Activated CD8-positive, alpha-beta memory T cell treated with anti-CD3 and anti-CD28 coated beads, Interleukin-2, amount 50 U/mL, for 24 hours (primary cell): ENCODE data around the gene SIK2.
"Not testable (repeated sequence)": the region's sequence is repeated elsewhere in the genome, so short reads cannot be mapped to it uniquely, and the experiment has no call there.

Source experiments
- DNase-seq: peaks from one replicate; pipeline ENCODE4 v3.0.0-alpha.2; 2020; ENCODE audit errors: extremely low read depth

Gene SIK2

GRCh38 chr11:111624608-111625007 lies 22.4 kb downstream of the SIK2 start:
- DNase-seq: no peak

GRCh38 chr11:111627591-111627990 lies 25.3 kb downstream of the SIK2 start:
- DNase-seq: no peak

- DNase-seq: no peak
Measured at GRCh38 chr11:111629499-111629898, 27.2 kb downstream of the SIK2 start.

- no peak for DNase-seq
Measured at GRCh38 chr11:111631024-111631665, 28.9 kb downstream of the SIK2 start.

- DNase-seq: no peak
Measured at GRCh38 chr11:111631666-111632039, 29.4 kb downstream of the SIK2 start.

- no peak for DNase-seq
Measured at GRCh38 chr11:111632516-111633220, 30.4 kb downstream of the SIK2 start.

GRCh38 chr11:111633248-111633647 lies 31.0 kb downstream of the SIK2 start:
- DNase-seq: no peak

DNA sequence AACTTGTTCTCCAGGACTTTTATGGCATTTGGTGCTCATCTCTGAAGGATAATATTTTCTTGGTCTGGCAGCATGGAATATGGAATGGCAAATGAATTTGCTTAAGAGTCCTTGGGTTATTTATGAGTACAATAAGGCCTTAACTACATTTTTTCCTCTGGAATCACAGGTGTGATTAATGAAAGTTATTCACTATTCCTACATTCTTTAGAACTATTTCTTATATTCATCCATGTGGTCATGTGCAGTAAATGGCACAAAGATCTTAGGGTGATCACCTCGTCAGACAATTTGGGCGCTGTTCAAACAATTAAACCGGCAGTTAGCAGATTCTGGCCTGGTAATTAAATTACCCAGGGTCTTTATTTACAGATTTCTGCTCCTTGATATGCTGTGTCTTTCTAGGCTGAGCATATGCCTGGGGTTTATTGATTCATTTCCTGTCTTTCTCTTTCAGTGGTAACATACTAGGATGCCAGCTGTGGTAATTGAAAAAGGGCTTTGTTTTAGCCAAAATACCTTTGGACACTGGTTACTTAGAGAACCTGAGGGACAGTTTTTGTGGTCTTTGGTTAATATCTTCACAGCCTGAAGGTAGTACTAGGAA lies 31.6 kb downstream of the SIK2 start:
- no peak for DNase-seq

GRCh38 chr11:111634981-111635705 lies 32.9 kb downstream of the SIK2 start:
- no peak for DNase-seq

- no peak for DNase-seq
Measured at GRCh38 chr11:111635706-111636045, 33.4 kb downstream of the SIK2 start.

DNA sequence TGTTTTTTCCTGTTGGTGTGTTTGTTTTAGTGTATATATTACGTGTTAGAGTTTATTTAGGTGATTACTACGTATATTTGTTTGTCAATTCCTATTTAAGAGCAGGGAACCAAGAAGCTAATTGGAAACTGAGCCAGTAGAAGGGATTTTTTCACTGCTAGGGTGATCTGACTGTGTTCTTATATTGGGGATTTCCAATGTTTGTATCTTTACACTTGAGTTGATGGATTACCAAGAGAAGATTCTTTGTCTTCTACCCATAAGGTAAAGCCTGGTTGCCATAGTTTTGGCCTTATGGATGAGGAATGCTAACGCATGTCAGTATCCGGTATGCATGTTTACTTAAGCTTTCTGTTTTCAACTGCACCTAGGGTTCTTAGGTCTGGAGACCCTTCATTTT lies 35.6 kb downstream of the SIK2 start:
- DNase-seq: no peak

GRCh38 chr11:111639226-111639925 lies 37.1 kb downstream of the SIK2 start:
- no peak for DNase-seq

DNA sequence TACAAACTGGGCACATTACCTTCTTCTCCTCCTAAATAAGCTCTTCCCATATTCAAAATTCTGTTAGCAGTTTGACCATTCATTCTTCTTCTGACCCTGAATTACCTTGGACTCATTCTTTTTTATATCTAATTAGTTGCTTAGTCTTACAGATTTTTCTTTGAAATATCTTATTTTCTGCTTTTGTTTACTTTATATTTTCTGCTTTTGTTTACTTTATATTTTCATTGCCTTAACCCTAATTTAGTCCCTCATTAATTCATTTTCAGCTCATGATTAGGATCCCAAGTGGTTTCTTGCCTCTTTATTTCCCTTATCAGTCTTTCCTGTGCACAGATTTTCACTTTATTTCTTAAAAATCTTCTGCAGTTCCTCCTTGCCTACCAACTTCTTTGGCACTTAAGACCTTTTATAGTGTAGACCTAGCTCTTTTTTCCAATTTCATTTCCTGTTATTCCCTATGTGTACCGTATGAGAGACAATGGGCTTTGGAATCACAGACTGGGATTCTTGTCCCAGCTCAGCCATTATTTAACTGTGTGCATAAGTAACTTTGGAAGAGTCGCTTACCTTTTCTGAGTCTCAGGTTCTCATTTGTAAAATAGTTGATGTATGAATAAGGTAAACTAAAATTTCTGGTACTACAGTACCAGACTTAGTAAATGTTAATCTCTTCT lies 39.2 kb downstream of the SIK2 start:
- no peak for DNase-seq

DNA sequence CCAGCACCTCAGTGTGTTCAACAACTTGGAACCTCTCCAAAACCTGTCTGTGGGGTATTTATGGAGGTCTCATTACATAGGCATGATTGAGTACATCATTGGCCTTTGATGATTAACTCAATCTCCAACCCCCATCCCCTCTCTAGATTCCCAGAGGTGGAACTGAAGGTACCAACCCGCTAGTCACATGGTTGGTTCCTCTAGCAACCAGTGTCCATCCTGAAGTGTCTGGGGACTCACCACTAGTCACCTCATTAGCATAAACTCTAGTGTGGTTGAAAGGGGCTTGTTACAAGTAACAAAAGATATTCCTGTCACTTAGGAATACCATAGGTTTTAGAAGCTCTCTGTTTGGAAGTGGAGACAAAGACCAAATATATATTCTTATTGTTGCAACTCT lies 40.3 kb downstream of the SIK2 start:
- no peak for DNase-seq

GRCh38 chr11:111644922-111645321 lies 42.7 kb downstream of the SIK2 start:
- DNase-seq: no peak

- DNase-seq: no peak
Measured at GRCh38 chr11:111645657-111646316, 43.5 kb downstream of the SIK2 start.

DNA sequence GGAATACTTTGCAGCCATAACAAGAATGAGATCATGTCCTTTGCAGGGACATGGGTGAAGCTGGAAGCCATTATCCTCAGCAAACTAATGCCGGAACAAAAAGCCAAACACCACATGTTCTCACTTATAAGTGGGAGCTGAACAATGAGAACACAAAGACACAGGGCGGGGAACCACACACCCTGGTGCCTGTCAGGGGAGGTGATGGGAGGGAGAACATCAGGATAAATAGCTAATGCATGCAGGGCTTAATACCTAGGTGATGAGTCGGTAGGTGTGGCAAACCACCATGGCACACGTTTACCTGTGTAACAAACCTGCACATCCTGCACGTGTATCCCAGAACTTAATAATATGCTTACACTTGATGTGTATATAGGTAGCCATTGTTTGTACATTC lies 49.1 kb downstream of the SIK2 start:
- not testable (repeated sequence) for DNase-seq

GRCh38 chr11:111652184-111652583 lies 49.9 kb downstream of the SIK2 start:
- DNase-seq: no peak

DNA sequence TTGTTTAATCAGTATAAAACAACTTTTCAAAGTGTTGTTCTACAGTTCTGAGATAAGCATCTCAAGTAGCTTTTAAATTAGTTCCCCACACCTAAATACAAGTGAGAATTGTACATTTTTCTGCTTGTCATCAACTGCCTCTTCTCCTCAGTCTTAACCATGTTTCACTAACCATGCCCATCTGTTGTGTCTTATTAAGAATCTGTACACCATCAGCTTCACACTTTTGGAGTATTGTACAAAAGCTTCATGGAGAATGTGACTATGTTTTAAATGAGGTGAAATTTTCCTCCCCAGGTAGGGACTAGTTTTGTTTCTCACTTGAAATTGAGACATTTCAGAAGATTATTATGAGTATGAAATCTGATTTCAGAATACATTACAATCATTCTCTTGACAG lies 52.4 kb downstream of the SIK2 start:
- no peak for DNase-seq

DNA sequence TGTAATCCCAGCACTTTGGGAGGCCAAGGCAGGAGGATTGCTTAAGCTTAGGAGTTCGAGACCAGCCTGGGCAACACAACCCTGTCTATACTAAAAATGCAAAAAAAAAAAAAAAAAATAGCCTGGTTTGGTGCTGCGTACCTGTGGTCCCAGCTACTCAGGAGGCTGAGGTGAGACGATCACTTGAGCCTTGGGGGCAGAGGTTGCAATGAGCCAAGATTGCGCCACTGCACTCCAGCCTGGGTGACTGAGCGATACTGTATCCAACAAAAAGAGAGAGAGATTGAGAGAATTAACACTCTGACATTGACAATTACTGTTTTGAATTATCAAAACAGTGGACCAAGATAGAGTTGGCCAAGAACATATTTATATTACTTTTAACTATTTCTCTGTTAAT lies 53.7 kb downstream of the SIK2 start:
- no peak for DNase-seq

- not testable (repeated sequence) for DNase-seq
Measured at GRCh38 chr11:111657905-111658304, 55.7 kb downstream of the SIK2 start.
